GM10248 (cell line): Measurements from ENCODE around the gene UNC5A.

Source experiments
- CTCF ChIA-PET: fragments of 300-600 bp; sonication (Branson Sonifier 250); formaldehyde crosslinking; extraction: SDS; loops from one replicate; lab custom pipeline; 2021; ENCODE audit warnings: antibody characterized with exemption; lab: Yijun Ruan, JAX
- POLR2A ChIA-PET: fragments of 350-650 bp; sonication (Branson Sonifier 250); formaldehyde crosslinking; extraction: SDS; loops from one replicate; lab custom pipeline; 2020; ENCODE audit warnings: antibody characterized with exemption; lab: Yijun Ruan, JAX
- DNase-seq: peaks from one replicate; pipeline ENCODE4 v3.0.0; 2012; ENCODE audit errors: extremely low spot score
- TF ChIP-seq, protein P1 (sequence below): IDR thresholded peaks from 2 replicates; pipeline ENCODE4 v1.5.1; 2012; ENCODE audit warnings: mild to moderate bottlenecking, low read depth; ENCODE audit errors: extremely low read depth, missing control alignments, control extremely low read depth

The UNC5A gene

DNA sequence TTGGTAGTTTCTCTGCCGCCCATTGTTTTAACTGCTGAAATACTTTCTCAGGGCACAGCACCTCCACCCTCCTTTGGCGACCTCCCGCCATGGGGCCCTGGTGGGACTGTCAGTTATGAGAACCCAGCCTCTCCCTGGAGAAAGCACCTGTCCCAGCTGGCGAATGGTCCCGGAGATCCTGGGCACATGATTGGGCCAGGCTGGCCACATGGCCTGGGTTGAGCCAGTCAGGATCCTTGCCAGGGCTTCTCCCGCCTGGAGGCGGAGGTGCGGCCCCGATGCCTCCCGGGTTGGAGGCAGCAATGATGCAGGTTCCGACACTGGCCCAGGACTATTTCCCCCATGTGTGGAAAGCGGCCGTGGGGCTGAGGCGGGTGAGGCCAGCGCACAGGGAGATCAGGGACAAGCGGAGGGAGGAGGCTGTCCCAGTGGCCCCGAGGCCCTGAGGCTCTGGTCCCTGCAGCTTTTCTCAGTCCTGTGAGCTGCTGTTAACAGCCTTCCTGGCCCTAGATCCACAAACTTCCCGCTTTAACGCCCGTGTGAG is 13.6 kb downstream of the UNC5A start:
- TF ChIP-seq, protein P1, sequence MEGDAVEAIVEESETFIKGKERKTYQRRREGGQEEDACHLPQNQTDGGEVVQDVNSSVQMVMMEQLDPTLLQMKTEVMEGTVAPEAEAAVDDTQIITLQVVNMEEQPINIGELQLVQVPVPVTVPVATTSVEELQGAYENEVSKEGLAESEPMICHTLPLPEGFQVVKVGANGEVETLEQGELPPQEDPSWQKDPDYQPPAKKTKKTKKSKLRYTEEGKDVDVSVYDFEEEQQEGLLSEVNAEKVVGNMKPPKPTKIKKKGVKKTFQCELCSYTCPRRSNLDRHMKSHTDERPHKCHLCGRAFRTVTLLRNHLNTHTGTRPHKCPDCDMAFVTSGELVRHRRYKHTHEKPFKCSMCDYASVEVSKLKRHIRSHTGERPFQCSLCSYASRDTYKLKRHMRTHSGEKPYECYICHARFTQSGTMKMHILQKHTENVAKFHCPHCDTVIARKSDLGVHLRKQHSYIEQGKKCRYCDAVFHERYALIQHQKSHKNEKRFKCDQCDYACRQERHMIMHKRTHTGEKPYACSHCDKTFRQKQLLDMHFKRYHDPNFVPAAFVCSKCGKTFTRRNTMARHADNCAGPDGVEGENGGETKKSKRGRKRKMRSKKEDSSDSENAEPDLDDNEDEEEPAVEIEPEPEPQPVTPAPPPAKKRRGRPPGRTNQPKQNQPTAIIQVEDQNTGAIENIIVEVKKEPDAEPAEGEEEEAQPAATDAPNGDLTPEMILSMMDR: no peak
- no peak for DNase-seq
- POLR2A ChIA-PET: no interaction called here
- CTCF ChIA-PET: no interaction called here

DNA sequence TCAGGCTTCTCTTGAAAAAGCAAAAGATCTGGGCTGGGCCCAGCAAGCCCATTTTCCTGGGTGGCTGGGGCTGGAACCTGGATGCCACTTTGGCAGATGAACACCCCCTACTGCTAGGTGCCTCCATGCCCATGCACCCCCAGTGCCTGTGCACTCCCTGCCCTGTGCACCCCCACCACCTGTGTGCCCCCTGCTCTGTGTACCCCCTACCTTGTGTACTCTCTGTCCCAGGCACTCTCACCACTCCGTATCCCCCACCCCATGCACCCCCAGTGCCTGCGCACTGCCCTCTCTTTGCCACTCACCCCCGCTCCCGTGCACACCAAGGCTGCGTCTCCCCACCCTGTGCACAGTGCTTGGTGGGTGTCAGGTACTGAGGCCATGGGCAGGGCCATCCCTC is 14.2 kb downstream of the UNC5A start:
- TF ChIP-seq, protein P1: no peak
- POLR2A ChIA-PET: no interaction called here
- DNase-seq: no peak
- CTCF ChIA-PET: no interaction called here

DNA sequence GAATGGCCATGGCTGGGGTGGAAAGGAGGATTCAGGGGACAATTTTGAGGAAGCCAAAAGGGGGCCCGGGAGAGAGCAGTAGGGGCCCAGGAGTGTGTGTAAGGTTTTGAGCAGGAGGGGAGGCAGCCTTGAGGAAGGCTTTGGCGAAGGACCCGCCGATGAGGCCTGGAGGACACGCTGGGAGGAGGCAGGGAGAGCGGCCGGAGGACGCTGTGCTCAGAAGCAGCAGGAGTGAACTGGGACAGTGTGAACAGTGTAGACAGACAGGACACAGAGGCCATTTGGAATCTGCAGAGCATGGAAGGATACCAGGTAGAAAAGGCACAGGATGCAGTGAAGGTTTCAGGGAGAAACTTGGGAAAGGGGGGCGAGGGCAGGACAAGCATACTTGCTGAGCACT is 14.9 kb downstream of the UNC5A start:
- no peak for DNase-seq
- POLR2A ChIA-PET: no interaction called here
- CTCF ChIA-PET: interaction anchor here (1.5 to 2.2 kb wide), 2 partner anchors 11 to 164 kb away, joined by 4 to 7 read pairs; no protein-coding TSS in a partner anchor
- TF ChIP-seq, protein P1: no peak

DNA sequence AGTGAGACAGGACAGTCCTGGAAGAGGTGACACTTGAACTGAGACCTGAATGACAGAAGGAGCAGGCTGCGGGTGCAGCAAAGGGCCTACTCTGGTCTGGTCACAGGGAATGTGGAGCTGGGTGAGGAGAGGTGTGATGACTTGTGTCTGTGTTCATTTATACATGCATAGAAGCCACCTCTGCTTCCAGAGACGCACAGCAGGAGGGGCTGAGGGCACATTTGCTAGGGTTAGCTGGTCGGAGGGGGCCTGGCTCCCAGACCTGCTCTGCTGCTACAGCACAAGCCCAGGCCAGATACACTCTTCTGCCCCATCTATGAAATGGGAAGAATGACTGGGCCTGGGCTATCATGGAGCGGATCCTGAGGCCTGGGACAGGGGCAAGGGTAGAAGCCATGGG is 15.6 kb downstream of the UNC5A start:
- TF ChIP-seq, protein P1: no peak
- no peak for DNase-seq
- ChIA-PET CTCF (interaction anchor here (1.5 to 2.2 kb wide), 2 partner anchors 10 to 165 kb away, joined by 4 to 7 read pairs; no protein-coding TSS in a partner anchor), POLR2A (no interaction called here)

DNA sequence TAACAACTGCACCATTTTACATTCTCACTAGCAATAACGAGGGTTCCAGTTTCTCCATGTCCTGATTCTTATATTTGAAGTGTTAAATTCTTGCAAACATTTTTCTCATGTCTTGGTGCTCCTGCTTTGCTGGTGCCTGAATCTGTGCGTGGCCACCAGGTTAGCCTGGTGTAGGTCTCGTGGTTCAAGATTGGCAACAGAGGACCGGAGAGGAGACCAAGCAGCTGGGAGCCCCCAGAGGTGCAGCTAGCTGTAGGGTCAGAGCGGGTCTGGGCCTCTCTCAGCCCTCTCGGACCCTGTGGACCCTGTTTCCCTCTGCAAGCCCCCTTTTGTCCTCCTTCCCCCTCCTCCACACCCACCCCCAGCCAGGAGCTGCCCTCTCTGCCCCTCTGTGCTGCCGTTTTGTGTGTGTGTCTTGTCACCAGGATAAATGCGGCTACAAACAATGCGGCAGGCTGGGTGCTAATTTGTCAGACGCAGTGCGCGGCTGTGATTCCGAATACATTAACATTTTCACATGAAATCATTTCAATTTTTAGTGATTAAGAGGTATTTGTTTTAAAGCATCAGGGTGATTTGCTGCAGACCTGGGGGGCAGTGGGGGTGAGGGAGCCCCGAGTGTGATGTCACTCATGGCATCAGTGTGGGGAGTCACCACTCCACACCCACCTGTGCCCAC is 17.5 kb downstream of the UNC5A start:
- TF ChIP-seq, protein P1: no peak
- ChIA-PET POLR2A (no interaction called here), CTCF (no interaction called here)
- no peak for DNase-seq

DNA sequence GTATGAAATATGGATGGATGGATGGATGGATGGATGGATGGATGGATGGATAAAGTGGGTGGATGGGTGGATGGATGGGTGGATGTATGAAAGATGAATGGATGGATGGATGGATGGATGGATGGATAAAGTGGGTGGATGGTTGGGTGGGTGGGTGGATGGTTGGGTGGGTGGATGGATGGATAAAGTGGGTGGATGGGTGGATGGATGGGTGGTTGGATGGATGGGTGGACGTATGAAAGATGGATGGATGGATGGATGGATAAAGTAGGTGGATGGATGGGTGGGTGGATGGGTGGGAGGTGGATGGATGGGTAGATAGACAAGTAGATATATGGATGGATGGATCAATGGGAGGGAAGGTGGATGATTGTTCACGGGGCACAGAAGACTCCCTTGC is 19.0 kb downstream of the UNC5A start:
- ChIA-PET CTCF (no interaction called here), POLR2A (no interaction called here)
- TF ChIP-seq, protein P1: no peak
- no peak for DNase-seq
